GM12801 (cell line): ENCODE data around the gene SYCE1.

ENCODE experiments used
- CTCF ChIP-seq: IDR thresholded peaks from one replicate; pipeline ENCODE4 v1.5.1; 2011; ENCODE audit warnings: control low read depth; ENCODE audit not compliant: insufficient read length; ENCODE audit errors: extremely low read depth

SYCE1 gene

GRCh38 chr10:133590970-133591359 lies 25.6 kb upstream of the SYCE1 start:
- no peak for TF ChIP-seq CTCF

DNA sequence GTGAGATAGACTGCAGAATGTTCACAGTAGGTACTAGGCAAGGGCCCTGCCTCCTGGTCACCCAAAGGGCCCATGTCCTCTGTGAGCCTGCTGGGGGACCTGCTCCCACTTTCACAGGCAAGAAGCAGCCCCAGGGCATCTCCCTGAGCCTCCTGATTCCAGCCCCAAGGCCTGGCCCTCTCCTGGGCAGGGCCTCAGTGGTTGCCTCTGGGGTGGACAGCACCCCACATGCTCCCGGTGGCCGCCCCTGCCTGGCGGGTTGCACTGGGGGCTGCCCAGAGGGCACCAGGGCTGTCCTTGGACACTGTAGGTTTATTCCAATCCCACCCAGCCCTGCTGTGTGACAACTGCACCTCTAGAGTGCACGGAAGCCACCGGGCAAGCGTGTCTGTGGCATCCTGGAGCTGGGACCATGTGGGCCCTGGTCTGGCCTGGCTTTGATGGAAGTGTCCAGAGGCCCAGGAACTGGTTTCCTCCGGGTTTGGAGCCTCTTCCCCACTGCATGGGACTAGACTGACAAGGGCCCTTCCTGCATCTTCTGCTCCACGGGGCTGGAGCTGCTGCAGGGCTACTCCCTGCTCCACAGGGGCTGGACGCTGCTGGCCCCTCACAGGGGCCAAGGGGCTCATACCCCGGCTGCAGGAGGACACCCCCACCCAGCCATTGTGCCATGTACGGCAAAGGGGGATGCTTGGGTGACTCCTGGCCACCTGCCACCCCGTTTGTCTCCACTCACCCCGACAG lies 25.0 kb upstream of the SYCE1 start:
- no peak for TF ChIP-seq CTCF

DNA sequence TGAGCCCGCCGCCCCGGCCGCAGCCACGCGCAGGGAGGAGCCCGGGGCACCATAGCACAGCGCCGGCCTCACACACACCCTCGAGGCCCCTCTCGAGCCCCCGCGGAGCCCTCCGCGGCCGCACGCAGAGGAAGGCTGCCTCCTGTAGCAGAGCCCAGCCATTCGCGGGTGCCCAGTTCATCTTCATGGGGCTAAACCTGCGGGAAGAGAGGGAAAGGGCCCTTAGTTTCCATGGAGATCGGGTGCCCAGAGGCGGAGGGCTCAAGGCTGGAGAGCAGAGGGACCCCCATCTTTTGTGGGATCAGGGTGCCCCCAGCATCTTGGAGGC lies 2.9 kb upstream of the SYCE1 start:
- TF ChIP-seq CTCF: no peak

- TF ChIP-seq CTCF: no peak
These were observed 2.4 kb upstream of the SYCE1 start for GRCh38 chr10:133567609-133568286.

DNA sequence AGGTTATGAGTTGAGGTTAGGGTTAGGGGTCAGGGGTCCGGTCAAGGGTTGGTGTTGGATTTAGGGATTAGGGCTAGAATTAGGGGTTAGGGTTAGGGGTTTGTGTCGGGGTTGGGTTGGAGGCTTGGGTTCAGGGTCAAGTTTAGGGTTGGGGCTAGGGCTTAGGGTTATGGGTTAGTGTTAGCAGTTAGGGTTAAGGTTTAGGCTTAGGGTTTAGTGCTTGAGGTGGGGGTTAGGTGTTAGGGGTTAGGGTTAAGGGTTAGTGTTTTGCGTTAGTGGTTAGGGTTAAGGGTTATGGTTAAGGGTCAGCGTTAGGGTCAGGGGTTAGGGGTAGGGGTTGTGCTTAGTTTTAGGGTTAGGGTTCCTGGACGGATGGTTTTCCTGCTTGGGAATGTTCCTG lies 1.7 kb upstream of the SYCE1 start:
- TF ChIP-seq CTCF: no peak

DNA sequence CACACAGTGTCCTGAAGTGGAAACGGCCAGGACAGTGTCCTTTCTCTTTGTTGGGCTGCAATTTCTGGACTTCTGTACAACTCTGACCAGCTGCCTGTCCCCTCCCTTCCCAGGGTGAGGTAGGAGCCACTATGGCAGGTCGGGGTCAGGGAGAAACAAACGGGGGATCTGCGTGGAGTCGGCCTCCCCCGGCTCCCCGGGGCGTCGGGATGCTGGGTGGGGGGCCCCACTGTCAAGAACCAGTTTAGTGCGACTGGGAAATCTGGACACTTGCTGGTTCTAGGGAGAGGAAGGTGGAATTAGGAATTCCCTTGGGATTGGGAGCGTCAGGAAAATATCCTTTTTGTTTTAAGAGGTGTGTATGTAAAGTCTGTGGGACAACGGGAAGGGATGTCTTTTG lies 567 bp downstream of the SYCE1 start:
- TF ChIP-seq CTCF: no peak

GRCh38 chr10:133559216-133559615 lies 6.2 kb downstream of the SYCE1 start:
- TF ChIP-seq CTCF: no peak
